Measurements from ENCODE around the gene FIGNL2.

Gene FIGNL2

DNA sequence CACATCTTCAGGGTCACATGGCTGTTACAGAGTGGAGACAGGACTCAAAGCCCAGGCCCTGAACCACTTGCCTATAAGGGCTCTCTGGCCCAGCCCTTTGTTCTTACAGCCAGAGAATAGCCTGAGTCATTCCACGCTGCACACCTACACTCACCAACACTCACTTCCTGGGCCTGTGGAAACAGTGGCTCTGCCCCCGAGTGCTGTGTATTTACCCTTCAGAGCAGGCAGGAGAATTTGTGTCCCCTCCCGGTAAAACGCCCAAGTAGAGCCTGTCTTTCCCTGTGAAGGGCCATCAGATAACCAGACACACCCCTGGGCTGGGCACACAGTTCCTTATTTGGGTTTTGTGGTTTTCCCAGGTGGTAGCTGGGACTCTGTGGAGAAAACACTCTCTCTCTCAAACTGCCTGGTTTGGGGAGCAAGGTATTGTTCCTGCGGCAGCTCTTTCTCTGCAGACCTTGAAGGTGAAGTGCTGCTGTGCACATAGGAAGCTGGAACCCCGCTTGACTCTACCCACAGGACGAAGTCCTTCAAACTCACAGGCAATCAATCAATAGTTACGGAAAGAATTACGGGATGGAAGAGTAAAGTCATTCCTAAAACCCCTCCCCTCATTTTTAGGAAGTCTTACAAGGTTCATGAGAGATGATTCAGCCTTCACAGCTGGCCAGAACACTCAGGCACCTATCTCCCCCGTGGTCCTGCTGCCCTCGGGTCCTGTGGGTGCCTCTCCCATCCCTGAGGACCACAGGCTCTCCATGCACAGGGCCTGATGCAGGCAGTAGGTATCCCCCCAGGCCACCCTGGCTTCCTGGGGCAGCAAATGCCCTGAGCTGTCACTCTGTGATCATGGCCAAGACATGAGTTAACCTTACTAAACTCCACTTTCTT is 20.3 kb downstream of the FIGNL2 start:
- DNase-seq (ENCODE audit: low spot score): no peak
- no peak overlapping the region for H2BK5ac ChIP-seq (ENCODE audit: low read length)
- H3K9ac ChIP-seq (ENCODE audit: low read depth, low read length, poor library complexity): no peak overlapping the region
- H2AFZ ChIP-seq (ENCODE audit: low read length): no peak overlapping the region
- peaks cover 3 to 25% of the 10 kb centered on the region in 2 donors for H3K36me3 ChIP-seq (replicated peaks in 1 of 2; ENCODE audit: control insufficient read depth in 2 of 2, insufficient read depth in 2 of 2, low read length in 2 of 2)
- no peak overlapping the region for H3K4ac ChIP-seq (ENCODE audit: low read length)
- no peaks in the 10 kb centered on the region for H3K9me3 ChIP-seq (replicated peaks in 1 of 2; ENCODE audit: control insufficient read depth in 2 of 2, insufficient read depth in 1 of 2, low read depth in 1 of 2, low read length in 2 of 2)
- H2BK15ac ChIP-seq (ENCODE audit: low read length): no peak overlapping the region
- peak overlapping the region; percentile 3 for H3K27ac ChIP-seq (replicated peaks; ENCODE audit: low read length)
- no peak overlapping the region for H4K8ac ChIP-seq (ENCODE audit: low read depth, low read length)
- no peak overlapping the region for H2BK120ac ChIP-seq (ENCODE audit: low read depth, low read length)
- H3K4me2 ChIP-seq (ENCODE audit: insufficient read depth, low read length, poor library complexity, severe bottlenecking): no peak overlapping the region
- H3K27me3 ChIP-seq (ENCODE audit: control insufficient read depth in 3 of 3, insufficient read depth in 3 of 3, low read depth in 1 of 3, low read length in 3 of 3): no peaks in the 10 kb centered on the region
- no peak overlapping the region for H3K23ac ChIP-seq (ENCODE audit: low read depth, low read length, poor library complexity)
- peak overlapping the region; percentile 35 for H2BK12ac ChIP-seq (ENCODE audit: low read length)
- H3K4me1 ChIP-seq (ENCODE audit: control insufficient read depth in 2 of 2, insufficient read depth in 1 of 2, low read depth in 1 of 2, low read length in 2 of 2): peaks cover 30 to 36% of the 10 kb centered on the region in 2 donors
- no peak overlapping the region for H3K14ac ChIP-seq (ENCODE audit: low read length)
- WGBS, 2 donors (ENCODE audit: extremely low coverage in 2 of 2, insufficient read length in 2 of 2, insufficient replicate concordance in 1 of 2): no CpG with 5 or more reads among the region's 11 CpGs
- no peak overlapping the region for H3K4me3 ChIP-seq (ENCODE audit: low read length in 2 of 2)
- H3K18ac ChIP-seq (ENCODE audit: low read length): peak overlapping the region; percentile 40
- peak overlapping the region; percentile 43 for H2AK5ac ChIP-seq (ENCODE audit: low read depth, low read length)
- peaks cover 6% of the 10 kb centered on the region for H3K79me1 ChIP-seq (ENCODE audit: low read depth, low read length)
- H4K91ac ChIP-seq (ENCODE audit: low read depth, low read length, poor library complexity): no peak overlapping the region

DNA sequence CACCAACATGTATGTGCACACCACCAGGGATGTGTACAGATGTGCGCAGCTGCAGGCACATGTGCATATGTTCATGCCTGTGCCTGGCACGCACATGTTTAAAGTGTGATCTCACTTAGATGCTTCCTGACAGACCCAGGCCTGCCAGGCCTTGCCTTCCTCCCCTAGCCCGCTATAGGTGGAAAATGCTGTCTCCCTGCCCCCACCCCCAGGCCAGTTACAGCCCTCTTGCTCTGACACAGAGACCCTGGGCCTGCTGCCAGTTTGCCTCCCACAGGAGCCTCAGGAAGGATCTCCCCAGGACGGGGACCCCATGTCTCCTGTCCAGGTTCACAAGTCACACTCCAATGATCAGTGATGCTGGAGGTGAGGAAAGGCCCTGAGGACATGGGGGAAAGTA is 21.6 kb downstream of the FIGNL2 start:
- Histone ChIP-seq H2AK5ac (ENCODE audit: low read depth, low read length) (no peak overlapping the region), H3K36me3 (replicated peaks in 1 of 2; ENCODE audit: control insufficient read depth in 2 of 2, insufficient read depth in 2 of 2, low read length in 2 of 2) (peaks cover 3 to 38% of the 10 kb centered on the region in 2 donors), H3K18ac (ENCODE audit: low read length) (no peak overlapping the region), H3K14ac (ENCODE audit: low read length) (no peak overlapping the region), H3K4ac (ENCODE audit: low read length) (no peak overlapping the region), H3K27me3 (ENCODE audit: control insufficient read depth in 3 of 3, insufficient read depth in 3 of 3, low read depth in 1 of 3, low read length in 3 of 3) (no peaks in the 10 kb centered on the region), H3K9ac (ENCODE audit: low read depth, low read length, poor library complexity) (peak overlapping the region; percentile 53), H2BK15ac (ENCODE audit: low read length) (no peak overlapping the region), H2BK12ac (ENCODE audit: low read length) (no peak overlapping the region), H2AFZ (ENCODE audit: low read length) (no peak overlapping the region), H3K9me3 (replicated peaks in 1 of 2; ENCODE audit: control insufficient read depth in 2 of 2, insufficient read depth in 1 of 2, low read depth in 1 of 2, low read length in 2 of 2) (no peaks in the 10 kb centered on the region), H3K4me1 (ENCODE audit: control insufficient read depth in 2 of 2, insufficient read depth in 1 of 2, low read depth in 1 of 2, low read length in 2 of 2) (peaks cover 28 to 30% of the 10 kb centered on the region in 2 donors), H3K27ac (replicated peaks; ENCODE audit: low read length) (no peak overlapping the region), H2BK120ac (ENCODE audit: low read depth, low read length) (no peak overlapping the region), H3K4me2 (ENCODE audit: insufficient read depth, low read length, poor library complexity, severe bottlenecking) (no peak overlapping the region), H3K4me3 (ENCODE audit: low read length in 2 of 2) (no peak overlapping the region), H4K91ac (ENCODE audit: low read depth, low read length, poor library complexity) (no peak overlapping the region), H4K8ac (ENCODE audit: low read depth, low read length) (no peak overlapping the region), H2BK5ac (ENCODE audit: low read length) (no peak overlapping the region), H3K79me1 (ENCODE audit: low read depth, low read length) (peaks cover 6% of the 10 kb centered on the region), H3K23ac (ENCODE audit: low read depth, low read length, poor library complexity) (no peak overlapping the region)
- no CpG with 5 or more reads among the region's 4 CpGs for WGBS, 2 donors (ENCODE audit: extremely low coverage in 2 of 2, insufficient read length in 2 of 2, insufficient replicate concordance in 1 of 2)
- DNase-seq (ENCODE audit: low spot score): no peak

GRCh38 chr12:51825216-51825615 is 23.3 kb downstream of the FIGNL2 start:
- Histone ChIP-seq H3K14ac (ENCODE audit: low read length) (no peak overlapping the region), H3K9me3 (replicated peaks in 1 of 2; ENCODE audit: control insufficient read depth in 2 of 2, insufficient read depth in 1 of 2, low read depth in 1 of 2, low read length in 2 of 2) (no peaks in the 10 kb centered on the region), H2BK5ac (ENCODE audit: low read length) (no peak overlapping the region), H3K27ac (replicated peaks; ENCODE audit: low read length) (no peak overlapping the region), H3K9ac (ENCODE audit: low read depth, low read length, poor library complexity) (no peak overlapping the region), H3K23ac (ENCODE audit: low read depth, low read length, poor library complexity) (no peak overlapping the region), H3K4me1 (ENCODE audit: control insufficient read depth in 2 of 2, insufficient read depth in 1 of 2, low read depth in 1 of 2, low read length in 2 of 2) (peaks cover 22% of the 10 kb centered on the region in 2 donors), H3K79me1 (ENCODE audit: low read depth, low read length) (peaks cover 6% of the 10 kb centered on the region), H2AK5ac (ENCODE audit: low read depth, low read length) (no peak overlapping the region), H2BK15ac (ENCODE audit: low read length) (no peak overlapping the region), H3K18ac (ENCODE audit: low read length) (no peak overlapping the region), H3K4ac (ENCODE audit: low read length) (no peak overlapping the region), H3K27me3 (ENCODE audit: control insufficient read depth in 3 of 3, insufficient read depth in 3 of 3, low read depth in 1 of 3, low read length in 3 of 3) (peaks cover 0 to under 1% (median 0%) of the 10 kb centered on the region in 3 experiments), H3K4me3 (ENCODE audit: low read length in 2 of 2) (no peak overlapping the region), H2AFZ (ENCODE audit: low read length) (no peak overlapping the region), H3K4me2 (ENCODE audit: insufficient read depth, low read length, poor library complexity, severe bottlenecking) (no peak overlapping the region), H4K8ac (ENCODE audit: low read depth, low read length) (no peak overlapping the region), H2BK120ac (ENCODE audit: low read depth, low read length) (no peak overlapping the region), H3K36me3 (replicated peaks in 1 of 2; ENCODE audit: control insufficient read depth in 2 of 2, insufficient read depth in 2 of 2, low read length in 2 of 2) (peaks cover 3 to 41% of the 10 kb centered on the region in 2 donors), H4K91ac (ENCODE audit: low read depth, low read length, poor library complexity) (no peak overlapping the region), H2BK12ac (ENCODE audit: low read length) (no peak overlapping the region)
- no peak for DNase-seq (ENCODE audit: low spot score)
- WGBS, 2 donors (ENCODE audit: extremely low coverage in 2 of 2, insufficient read length in 2 of 2, insufficient replicate concordance in 1 of 2): no CpG with 5 or more reads among the region's 5 CpGs

- Histone ChIP-seq H2BK5ac (ENCODE audit: low read length) (no peak overlapping the region), H2BK12ac (ENCODE audit: low read length) (no peak overlapping the region), H3K4me2 (ENCODE audit: insufficient read depth, low read length, poor library complexity, severe bottlenecking) (no peak overlapping the region), H3K36me3 (replicated peaks in 1 of 2; ENCODE audit: control insufficient read depth in 2 of 2, insufficient read depth in 2 of 2, low read length in 2 of 2) (peaks cover 3 to 47% of the 10 kb centered on the region in 2 donors), H3K14ac (ENCODE audit: low read length) (no peak overlapping the region), H3K23ac (ENCODE audit: low read depth, low read length, poor library complexity) (peak overlapping the region; percentile 8), H3K27me3 (ENCODE audit: control insufficient read depth in 3 of 3, insufficient read depth in 3 of 3, low read depth in 1 of 3, low read length in 3 of 3) (peaks cover 0 to 5% (median 0%) of the 10 kb centered on the region in 3 experiments), H3K4ac (ENCODE audit: low read length) (no peak overlapping the region), H2BK120ac (ENCODE audit: low read depth, low read length) (no peak overlapping the region), H3K9ac (ENCODE audit: low read depth, low read length, poor library complexity) (no peak overlapping the region), H4K8ac (ENCODE audit: low read depth, low read length) (no peak overlapping the region), H3K4me3 (ENCODE audit: low read length in 2 of 2) (no peak overlapping the region), H2AK5ac (ENCODE audit: low read depth, low read length) (no peak overlapping the region), H3K9me3 (replicated peaks in 1 of 2; ENCODE audit: control insufficient read depth in 2 of 2, insufficient read depth in 1 of 2, low read depth in 1 of 2, low read length in 2 of 2) (no peaks in the 10 kb centered on the region), H3K79me1 (ENCODE audit: low read depth, low read length) (peaks cover 8% of the 10 kb centered on the region), H3K4me1 (ENCODE audit: control insufficient read depth in 2 of 2, insufficient read depth in 1 of 2, low read depth in 1 of 2, low read length in 2 of 2) (peaks cover 15 to 22% of the 10 kb centered on the region in 2 donors), H3K18ac (ENCODE audit: low read length) (no peak overlapping the region), H3K27ac (replicated peaks; ENCODE audit: low read length) (no peak overlapping the region), H4K91ac (ENCODE audit: low read depth, low read length, poor library complexity) (no peak overlapping the region), H2AFZ (ENCODE audit: low read length) (no peak overlapping the region), H2BK15ac (ENCODE audit: low read length) (no peak overlapping the region)
- no CpG with 5 or more reads among the region's 6 CpGs for WGBS, 2 donors (ENCODE audit: extremely low coverage in 2 of 2, insufficient read length in 2 of 2, insufficient replicate concordance in 1 of 2)
- DNase-seq (ENCODE audit: low spot score): no peak
These were observed 24.5 kb downstream of the FIGNL2 start for GRCh38 chr12:51823875-51824565.
